Nephron (organoid): ENCODE results near the gene TMEM117.

Experiments used
- H3K27ac Mint-ChIP-seq, 3 experiments: 2 replicates each; pipeline ENCODE4 v1.8.0; 2020; ENCODE audit warnings: mixed read lengths in 3 of 3, mild to moderate bottlenecking in 2 of 3, moderate library complexity in 1 of 3
- H3K27me3 Mint-ChIP-seq: 2 replicates; pipeline ENCODE4 v1.8.0; 2021; ENCODE audit warnings: low read depth, mild to moderate bottlenecking, moderate library complexity, mixed read lengths
- H3K36me3 Mint-ChIP-seq: 2 replicates; pipeline ENCODE4 v1.8.0; 2020; ENCODE audit warnings: low read depth, mixed read lengths
- H3K4me1 Mint-ChIP-seq: 2 replicates; pipeline ENCODE4 v1.8.0; 2020; ENCODE audit warnings: mixed read lengths
- H3K4me3 Mint-ChIP-seq, 3 experiments: 2 replicates each; pipeline ENCODE4 v1.8.0; 2020; ENCODE audit warnings: mild to moderate bottlenecking in 3 of 3, mixed read lengths in 3 of 3, moderate library complexity in 2 of 3
- H3K9me3 Mint-ChIP-seq: 2 replicates; pipeline ENCODE4 v1.8.0; 2020; ENCODE audit warnings: mixed read lengths
- TF ChIP-seq, protein P1 (sequence below), 3 experiments: fragments of 200-600 bp; sonication (generic); IDR thresholded peaks; one replicate each; pipeline ENCODE4 v1.5.0; 2021; ENCODE audit warnings: antibody characterized with exemption in 3 of 3; ENCODE audit not compliant: unreplicated experiment in 3 of 3

The TMEM117 gene

DNA sequence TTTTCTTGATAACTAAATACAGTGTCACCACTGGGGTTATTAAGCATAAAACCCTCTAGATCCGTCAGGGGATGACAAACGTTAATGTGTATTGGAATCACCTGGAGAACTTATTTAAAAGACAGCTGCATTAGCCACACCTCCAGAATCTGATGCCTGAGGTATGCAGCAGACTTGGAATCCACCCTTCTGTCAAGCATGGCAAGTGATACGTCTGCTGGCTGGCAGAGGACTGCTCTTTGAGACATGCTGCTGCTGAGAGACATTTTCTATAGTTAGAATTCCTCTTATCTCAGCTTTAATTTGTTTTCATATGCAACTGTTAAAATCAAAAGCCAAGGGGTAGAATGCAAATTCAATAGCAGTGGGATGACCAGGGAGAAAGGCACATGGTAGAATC, 544.0 kb downstream of the TMEM117 start:
- TF ChIP-seq, protein P1, sequence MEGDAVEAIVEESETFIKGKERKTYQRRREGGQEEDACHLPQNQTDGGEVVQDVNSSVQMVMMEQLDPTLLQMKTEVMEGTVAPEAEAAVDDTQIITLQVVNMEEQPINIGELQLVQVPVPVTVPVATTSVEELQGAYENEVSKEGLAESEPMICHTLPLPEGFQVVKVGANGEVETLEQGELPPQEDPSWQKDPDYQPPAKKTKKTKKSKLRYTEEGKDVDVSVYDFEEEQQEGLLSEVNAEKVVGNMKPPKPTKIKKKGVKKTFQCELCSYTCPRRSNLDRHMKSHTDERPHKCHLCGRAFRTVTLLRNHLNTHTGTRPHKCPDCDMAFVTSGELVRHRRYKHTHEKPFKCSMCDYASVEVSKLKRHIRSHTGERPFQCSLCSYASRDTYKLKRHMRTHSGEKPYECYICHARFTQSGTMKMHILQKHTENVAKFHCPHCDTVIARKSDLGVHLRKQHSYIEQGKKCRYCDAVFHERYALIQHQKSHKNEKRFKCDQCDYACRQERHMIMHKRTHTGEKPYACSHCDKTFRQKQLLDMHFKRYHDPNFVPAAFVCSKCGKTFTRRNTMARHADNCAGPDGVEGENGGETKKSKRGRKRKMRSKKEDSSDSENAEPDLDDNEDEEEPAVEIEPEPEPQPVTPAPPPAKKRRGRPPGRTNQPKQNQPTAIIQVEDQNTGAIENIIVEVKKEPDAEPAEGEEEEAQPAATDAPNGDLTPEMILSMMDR (IDR thresholded peaks at IDR 0.05; ENCODE audit: unreplicated experiment in 3 of 3), result no peak
- H3K27ac Mint-ChIP-seq, result no peak overlapping the region
- H3K36me3 Mint-ChIP-seq, result no peaks in the 10 kb centered on the region
- H3K9me3 Mint-ChIP-seq, result no peaks in the 10 kb centered on the region
- peaks cover 43% of the 10 kb centered on the region for H3K4me1 Mint-ChIP-seq
- H3K27me3 Mint-ChIP-seq, result no peaks in the 10 kb centered on the region
- H3K4me3 Mint-ChIP-seq, result no peak overlapping the region

DNA sequence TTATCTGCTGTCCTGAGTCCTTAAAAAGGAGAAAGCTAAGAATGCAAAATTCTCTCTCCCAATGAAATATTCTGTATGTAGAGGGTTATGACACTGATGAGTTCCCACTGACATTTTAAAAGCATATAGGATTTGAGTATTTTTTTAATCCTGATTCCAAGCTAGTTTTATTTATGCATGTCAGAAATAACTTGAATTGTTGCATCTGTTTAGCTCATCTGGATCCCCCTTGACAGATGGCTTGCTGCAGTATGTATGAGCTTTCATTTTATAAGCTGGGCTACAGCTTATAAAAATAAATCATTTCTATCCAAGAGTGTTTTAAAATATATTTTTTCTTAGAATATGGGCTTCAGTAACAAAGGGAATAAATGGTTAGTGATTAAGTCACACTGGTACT, 545.0 kb downstream of the TMEM117 start:
- H3K9me3 Mint-ChIP-seq, result no peaks in the 10 kb centered on the region
- no peak overlapping the region for H3K27ac Mint-ChIP-seq
- H3K4me1 Mint-ChIP-seq, result peaks cover 43% of the 10 kb centered on the region
- no peak overlapping the region for H3K4me3 Mint-ChIP-seq
- no peaks in the 10 kb centered on the region for H3K36me3 Mint-ChIP-seq
- no peaks in the 10 kb centered on the region for H3K27me3 Mint-ChIP-seq
- TF ChIP-seq, protein P1 (IDR thresholded peaks at IDR 0.05; ENCODE audit: unreplicated experiment in 3 of 3), result no peak

DNA sequence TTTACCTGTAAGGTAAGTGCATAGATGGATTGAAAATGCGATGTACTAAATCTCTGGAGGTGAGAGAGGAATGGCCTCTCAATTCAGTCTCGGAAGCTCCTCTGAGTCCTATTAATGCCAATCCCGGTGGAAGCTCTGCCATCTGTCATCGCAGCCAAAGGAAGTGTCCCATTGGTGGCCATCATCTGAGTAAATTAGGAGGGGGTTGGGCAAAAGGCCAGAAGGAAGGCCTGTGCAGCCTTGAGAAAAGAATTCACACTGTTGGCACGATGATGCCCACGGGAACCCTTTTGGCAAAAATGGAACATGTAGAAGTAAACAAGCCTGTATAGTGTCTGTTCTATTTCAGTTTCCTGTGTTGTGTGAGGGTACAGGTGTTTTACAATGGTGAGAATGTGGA, 545.5 kb downstream of the TMEM117 start:
- Mint-ChIP-seq H3K9me3 (no peaks in the 10 kb centered on the region), H3K27me3 (no peaks in the 10 kb centered on the region), H3K4me3 (no peak overlapping the region), H3K27ac (no peak overlapping the region), H3K4me1 (peaks cover 43% of the 10 kb centered on the region), H3K36me3 (no peaks in the 10 kb centered on the region)
- TF ChIP-seq, protein P1 (IDR thresholded peaks at IDR 0.05; ENCODE audit: unreplicated experiment in 3 of 3), result no peak

DNA sequence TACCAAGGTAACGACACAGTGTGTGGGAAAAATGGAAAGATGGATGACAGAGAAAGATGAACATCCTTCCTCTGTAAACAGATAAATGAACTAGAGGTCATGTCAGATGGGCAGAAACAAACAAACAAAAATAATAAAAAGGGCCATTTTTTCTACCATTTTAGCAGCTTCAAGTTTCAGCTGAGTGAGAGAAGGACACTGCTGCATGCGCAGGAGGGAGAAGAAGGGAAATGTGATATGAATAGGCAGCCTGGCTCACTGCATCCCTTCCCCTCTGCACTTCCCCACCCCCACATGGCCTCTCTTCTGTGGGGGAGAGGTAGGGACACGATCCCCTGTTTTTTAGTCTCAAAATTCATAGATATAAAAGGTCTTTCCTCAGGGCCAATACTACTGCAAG, 548.3 kb downstream of the TMEM117 start:
- H3K27me3 Mint-ChIP-seq, result no peaks in the 10 kb centered on the region
- H3K27ac Mint-ChIP-seq, result peak overlapping the region in 1 of 3 experiments; percentile 38
- H3K9me3 Mint-ChIP-seq, result no peaks in the 10 kb centered on the region
- no peaks in the 10 kb centered on the region for H3K36me3 Mint-ChIP-seq
- H3K4me1 Mint-ChIP-seq, result peaks cover 30% of the 10 kb centered on the region
- H3K4me3 Mint-ChIP-seq, result no peak overlapping the region
- TF ChIP-seq, protein P1 (IDR thresholded peaks at IDR 0.05; ENCODE audit: unreplicated experiment in 3 of 3), result no peak

DNA sequence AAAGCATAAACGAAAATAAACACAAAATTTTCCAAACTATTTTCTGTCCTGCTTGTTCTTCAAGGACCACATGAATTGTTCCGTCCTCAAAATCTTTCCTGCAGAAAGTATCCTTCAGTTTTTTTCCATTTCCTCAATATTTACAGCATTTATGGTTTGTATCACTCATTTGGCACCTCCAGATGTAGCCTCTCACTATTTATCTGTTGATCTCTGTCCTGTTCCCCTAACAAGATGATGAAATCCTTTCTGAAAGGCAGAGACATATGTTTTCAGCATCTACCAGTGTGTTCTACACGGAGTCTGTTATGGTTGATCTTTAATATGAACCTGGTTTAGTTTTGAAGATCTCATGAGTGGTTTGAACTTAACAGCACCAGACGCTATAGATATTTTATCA, 550.1 kb downstream of the TMEM117 start:
- Mint-ChIP-seq H3K27me3 (no peaks in the 10 kb centered on the region), H3K4me3 (no peak overlapping the region), H3K4me1 (peaks cover 15% of the 10 kb centered on the region), H3K27ac (peak overlapping the region in 1 of 3 experiments; percentile 25), H3K36me3 (no peaks in the 10 kb centered on the region), H3K9me3 (no peaks in the 10 kb centered on the region)
- TF ChIP-seq, protein P1 (IDR thresholded peaks at IDR 0.05; ENCODE audit: unreplicated experiment in 3 of 3), result no peak

DNA sequence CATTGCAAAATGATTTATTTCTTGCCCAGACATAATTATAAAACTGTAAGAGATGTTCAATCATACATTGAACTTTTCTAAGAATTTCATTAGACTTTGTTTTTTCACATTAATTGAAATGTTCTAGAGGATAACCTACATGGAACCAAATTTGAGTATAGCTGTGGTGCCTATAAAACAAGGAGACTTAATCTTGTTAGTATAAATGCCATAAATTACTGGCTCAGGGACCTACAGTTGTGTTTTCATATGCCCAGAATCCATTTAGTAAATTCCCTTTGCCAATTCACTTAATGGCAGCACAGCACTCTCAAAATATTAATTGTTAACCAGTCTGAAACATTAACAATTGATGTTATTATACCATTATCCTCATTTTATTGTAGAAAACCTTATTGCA, 551.7 kb downstream of the TMEM117 start:
- Mint-ChIP-seq H3K27ac (no peak overlapping the region), H3K4me3 (no peak overlapping the region), H3K4me1 (peaks cover 10% of the 10 kb centered on the region), H3K36me3 (no peaks in the 10 kb centered on the region), H3K9me3 (no peaks in the 10 kb centered on the region), H3K27me3 (no peaks in the 10 kb centered on the region)
- TF ChIP-seq, protein P1 (IDR thresholded peaks at IDR 0.05; ENCODE audit: unreplicated experiment in 3 of 3), result no peak
